HG03565 (cell line): ENCODE measurements around the gene FOXO6.

Source experiments
- ATAC-seq: cut with Tn5 transposase; IDR thresholded peaks from one replicate; pipeline ENCODE4 v1.9.1; 2021; ENCODE audit warnings: mild to moderate bottlenecking, moderate library complexity; ENCODE audit not compliant: unreplicated experiment

FOXO6 gene

GRCh38 chr1:41360786-41361494 is at the start of gene FOXO6:
Gene FOXO6, plus strand, starts transcription at chr1:41361434.
- ATAC-seq: peak; percentile 92

GRCh38 chr1:41312991-41313645 is 48.1 kb upstream of the FOXO6 start:
- no peak for ATAC-seq

GRCh38 chr1:41313661-41314131 is 47.5 kb upstream of the FOXO6 start:
- no peak for ATAC-seq

- ATAC-seq: no peak
Observed at GRCh38 chr1:41314376-41315145, 46.7 kb upstream of the FOXO6 start.

- no peak for ATAC-seq
Observed at GRCh38 chr1:41315146-41315822, 46.0 kb upstream of the FOXO6 start.

- ATAC-seq: no peak
Observed at GRCh38 chr1:41315871-41316270, 45.4 kb upstream of the FOXO6 start.

GRCh38 chr1:41317361-41317760 is 43.9 kb upstream of the FOXO6 start:
- ATAC-seq: no peak

GRCh38 chr1:41318135-41318534 is 43.1 kb upstream of the FOXO6 start:
- no peak for ATAC-seq

GRCh38 chr1:41319106-41319755 is 42.0 kb upstream of the FOXO6 start:
- ATAC-seq: no peak

GRCh38 chr1:41319807-41320711 is 41.2 kb upstream of the FOXO6 start:
- ATAC-seq: no peak

- no peak for ATAC-seq
Observed at GRCh38 chr1:41320895-41321676, 40.1 kb upstream of the FOXO6 start.

- ATAC-seq: no peak
Observed at GRCh38 chr1:41322101-41322661, 39.1 kb upstream of the FOXO6 start.

- ATAC-seq: no peak
Observed at GRCh38 chr1:41322835-41323234, 38.4 kb upstream of the FOXO6 start.

- ATAC-seq: no peak
Observed at GRCh38 chr1:41323243-41323642, 38.0 kb upstream of the FOXO6 start.

- ATAC-seq: no peak
Observed at GRCh38 chr1:41325801-41326200, 35.4 kb upstream of the FOXO6 start.

GRCh38 chr1:41327383-41327999 is 33.7 kb upstream of the FOXO6 start:
- no peak for ATAC-seq

- ATAC-seq: no peak
Observed at GRCh38 chr1:41328001-41328615, 33.1 kb upstream of the FOXO6 start.
